Measurements from ENCODE around the gene P2RX7.
A peak's percentile ranks its signal among the peaks of the same experiment; 100 is the strongest.
"Not testable (repeated sequence)": the region's sequence is repeated elsewhere in the genome, so short reads cannot be mapped to it uniquely, and the experiment has no call there.

Gene P2RX7

DNA sequence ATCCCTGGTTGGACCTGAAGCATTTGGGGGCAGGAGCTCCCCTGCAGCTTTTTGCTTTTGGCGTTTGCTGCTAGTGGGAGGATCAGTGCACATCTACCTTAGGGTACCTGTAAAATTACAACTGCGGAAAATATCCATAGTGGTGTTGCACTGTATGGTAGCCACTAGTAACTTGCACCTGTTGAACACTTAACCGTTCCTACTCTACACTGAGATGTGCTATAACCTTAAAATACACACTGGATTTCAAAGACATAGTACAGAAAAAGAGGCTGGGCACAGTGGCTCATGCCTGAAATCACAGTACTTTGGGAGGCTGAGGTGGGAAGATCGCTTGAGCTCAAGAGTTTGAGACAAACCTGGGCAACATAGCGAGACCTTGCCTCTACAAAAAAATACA lies 80.2 kb downstream of the P2RX7 start:
- DNase-seq, result no peak

DNA sequence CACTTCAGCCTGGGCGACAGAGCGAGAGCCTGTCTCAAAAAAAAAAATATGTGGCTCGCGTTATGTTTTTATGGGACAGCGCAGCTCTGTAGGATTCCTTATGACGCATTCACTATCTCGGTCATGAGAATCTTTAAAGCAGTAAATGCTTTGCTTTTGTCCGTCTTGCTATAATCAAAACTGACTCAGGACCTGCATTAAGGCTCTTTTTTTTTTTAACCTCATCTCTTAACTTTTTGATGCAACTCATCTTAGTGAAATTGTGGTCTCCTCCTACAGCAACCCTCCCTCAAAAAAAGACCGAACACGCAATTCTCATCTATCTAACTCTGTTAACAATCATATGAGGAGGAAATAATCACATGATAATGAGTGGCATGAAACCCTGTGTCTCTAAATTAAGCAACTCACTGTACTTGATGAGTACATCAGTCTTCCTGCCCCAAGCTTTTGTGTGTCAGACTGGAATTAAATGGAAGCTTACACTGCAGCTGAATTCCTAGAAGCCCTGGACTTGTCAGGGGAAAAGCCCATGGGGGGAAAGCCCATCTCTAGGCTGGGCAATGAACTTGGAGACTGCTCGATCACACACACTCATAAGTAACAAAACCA lies 81.6 kb downstream of the P2RX7 start:
- peak; percentile 23 to 41 for DNase-seq

DNA sequence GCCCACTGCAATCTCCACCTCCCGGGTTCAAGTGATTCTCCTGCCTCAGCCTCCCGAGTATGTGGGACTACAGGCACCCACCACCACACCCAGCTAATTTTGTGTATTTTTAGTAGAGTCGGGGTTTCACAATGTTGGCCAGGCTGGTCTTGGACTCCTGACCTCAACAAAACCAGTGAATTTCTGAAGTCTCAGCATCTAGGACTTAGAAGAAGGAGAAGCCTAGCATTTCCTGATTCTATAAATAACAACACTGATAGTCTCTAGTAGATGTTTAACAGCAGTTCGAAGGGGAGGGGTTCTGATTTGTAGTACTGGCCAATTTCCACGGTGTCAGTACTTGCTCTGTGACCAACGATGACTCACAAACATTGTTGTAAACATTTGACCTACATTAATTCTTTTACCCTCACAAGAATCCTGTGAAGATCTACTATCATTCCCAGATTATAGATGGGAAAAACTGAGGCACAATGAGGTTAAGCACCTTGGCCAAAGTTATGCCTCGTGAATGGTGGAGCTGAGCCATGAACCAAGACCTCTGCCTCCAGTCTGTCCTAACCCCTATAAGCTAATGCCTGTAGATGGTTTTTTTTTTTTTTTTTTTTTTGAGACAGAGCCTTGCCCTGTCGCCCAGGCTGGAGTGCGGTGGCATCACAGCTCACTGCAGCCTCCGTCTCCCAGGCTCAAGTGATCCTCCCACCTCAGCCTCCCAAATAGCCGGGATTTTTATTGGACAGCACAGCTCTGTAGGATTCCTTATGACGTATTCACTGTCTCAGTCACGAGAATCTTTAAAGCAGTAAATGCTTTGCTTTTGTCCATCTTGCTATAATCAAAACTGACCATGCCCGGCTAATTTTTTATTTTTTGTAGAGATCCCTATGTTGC lies 82.4 kb downstream of the P2RX7 start:
- DNase-seq, result no peak

DNA sequence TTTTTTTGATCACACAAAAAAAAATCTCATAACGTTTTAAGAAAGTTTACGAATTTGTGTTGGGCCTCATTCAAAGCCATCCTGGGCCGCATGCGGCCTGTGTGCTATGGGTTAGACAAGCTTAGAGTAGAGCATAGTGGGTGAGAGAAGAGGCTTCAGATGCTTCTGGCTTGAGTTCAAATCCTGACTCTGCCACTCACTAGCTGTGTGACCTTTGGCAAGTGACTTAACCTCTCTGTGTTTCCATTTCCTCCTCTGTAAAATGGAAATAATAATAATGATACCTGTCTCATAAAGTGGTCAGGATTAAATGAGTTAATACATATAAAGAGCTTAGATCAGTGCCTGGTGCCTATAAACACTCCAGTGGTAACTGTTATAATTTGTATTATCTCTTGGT lies 83.4 kb downstream of the P2RX7 start:
- DNase-seq, result no peak

DNA sequence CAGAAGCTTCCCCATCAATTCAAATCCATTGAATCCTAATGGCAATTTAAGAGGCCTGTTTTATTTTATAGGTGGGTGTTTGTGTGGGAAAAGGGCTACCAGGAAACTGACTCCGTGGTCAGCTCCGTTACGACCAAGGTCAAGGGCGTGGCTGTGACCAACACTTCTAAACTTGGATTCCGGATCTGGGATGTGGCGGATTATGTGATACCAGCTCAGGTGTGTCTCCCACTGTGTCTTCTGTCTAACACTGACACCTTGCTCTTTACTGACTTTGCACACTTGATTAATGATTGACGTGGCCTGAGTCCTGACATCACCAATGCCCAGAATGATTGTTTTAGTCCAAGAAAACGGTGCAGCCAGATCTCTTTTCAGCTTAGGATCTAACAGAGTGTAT lies 84.4 kb downstream of the P2RX7 start:
- no peak for DNase-seq

DNA sequence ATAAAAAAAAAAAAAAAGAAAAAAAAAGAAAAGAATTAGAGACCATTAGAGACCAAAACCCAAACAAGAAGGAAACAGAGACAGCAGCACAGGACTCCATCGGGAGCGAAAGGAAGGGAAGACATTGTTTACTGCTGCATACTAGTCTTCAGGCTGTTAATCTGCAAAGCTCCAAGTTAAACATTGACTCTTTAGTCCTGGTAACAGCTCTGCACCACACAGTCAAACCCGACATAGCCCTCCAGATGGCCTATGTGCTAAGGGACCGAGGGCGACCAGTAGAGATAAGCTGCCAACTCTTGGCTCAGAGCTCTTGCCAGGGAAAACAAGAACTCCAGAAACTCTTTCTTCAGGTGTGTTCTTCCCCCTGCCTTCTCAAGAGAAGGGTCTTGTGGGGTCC lies 85.1 kb downstream of the P2RX7 start:
- no peak for DNase-seq

DNA sequence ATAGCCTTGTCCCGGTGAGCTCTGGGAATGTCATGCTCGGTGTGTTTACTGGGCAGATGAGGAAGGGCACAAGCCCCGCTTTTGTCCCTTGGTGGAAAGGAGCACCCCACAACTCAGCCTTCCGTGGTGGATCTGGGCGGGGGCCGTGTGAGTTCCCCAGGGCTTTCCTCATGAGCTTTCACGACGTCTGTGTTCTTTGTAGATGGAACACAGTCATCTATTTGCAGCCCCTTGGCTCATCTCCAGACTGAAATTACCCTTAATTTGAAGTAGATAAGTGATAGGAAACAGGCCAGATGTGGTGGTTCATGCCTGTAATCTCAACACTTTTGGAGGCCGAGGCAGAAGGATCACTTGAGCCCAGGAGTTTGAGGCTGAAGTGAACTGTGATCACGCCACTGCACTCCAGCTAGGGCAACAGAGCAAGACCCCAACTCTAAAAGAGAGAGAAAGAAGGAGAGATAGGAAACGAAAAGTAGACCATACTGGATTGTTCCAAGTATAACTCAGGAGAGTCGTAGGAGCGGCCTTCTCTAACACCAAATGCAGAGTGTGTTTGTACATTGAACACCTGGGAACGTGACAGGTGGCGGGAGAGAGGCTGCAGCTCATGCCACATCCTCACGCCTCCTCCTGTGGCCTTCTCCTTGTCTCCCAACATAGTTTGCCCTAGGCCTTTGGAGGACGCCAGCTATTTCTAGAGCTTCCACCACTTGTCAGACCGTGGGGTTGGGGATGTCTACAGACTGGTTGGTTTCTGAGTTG lies 86.1 kb downstream of the P2RX7 start:
- DNase-seq, result no peak

DNA sequence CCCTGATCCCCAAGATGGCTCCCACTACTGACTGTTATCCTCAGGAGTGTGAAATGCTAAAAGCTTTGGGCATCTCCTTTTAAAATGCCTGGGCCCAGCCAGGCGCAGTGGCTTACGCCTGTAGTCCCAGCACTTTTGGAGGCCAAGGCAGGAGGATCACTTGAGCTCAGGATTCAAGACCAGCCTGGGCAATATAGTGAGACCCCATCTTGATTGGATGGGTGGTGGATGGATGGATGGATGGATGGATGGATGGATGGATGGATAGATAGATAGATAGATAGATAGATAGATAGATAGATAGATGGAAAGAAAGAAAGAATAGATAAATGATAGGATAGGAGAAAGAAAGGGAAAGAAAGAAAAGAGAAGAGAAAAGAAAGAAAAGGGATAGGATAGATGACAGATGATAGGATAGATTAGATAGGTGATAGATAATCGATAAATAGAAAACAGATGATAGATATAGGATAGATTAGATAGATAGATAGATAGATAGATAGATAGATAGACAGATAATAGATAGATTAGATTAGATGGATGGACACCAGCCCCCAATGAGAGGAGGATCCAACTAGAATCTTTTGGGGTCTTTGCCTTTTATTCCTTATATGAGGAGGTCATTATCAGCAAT lies 86.8 kb downstream of the P2RX7 start:
- no peak for DNase-seq

DNA sequence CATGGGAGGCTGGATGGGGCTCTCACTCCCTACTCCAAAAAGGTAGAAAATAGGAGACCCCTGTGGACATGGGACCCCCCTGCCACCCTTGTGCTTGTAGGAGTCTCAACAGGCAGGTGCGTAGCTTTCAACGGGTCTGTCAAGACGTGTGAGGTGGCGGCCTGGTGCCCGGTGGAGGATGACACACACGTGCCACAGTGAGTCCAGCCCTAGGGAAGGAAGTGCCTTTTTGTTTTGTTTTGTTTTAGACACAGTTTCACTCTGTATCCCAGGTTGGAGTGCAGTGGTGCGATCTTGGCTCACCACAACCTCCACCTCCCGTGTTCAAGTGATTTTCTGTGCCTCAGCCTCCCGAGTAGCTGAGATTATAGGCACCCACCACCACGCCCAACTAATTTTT lies 90.2 kb downstream of the P2RX7 start:
- DNase-seq, result no peak

DNA sequence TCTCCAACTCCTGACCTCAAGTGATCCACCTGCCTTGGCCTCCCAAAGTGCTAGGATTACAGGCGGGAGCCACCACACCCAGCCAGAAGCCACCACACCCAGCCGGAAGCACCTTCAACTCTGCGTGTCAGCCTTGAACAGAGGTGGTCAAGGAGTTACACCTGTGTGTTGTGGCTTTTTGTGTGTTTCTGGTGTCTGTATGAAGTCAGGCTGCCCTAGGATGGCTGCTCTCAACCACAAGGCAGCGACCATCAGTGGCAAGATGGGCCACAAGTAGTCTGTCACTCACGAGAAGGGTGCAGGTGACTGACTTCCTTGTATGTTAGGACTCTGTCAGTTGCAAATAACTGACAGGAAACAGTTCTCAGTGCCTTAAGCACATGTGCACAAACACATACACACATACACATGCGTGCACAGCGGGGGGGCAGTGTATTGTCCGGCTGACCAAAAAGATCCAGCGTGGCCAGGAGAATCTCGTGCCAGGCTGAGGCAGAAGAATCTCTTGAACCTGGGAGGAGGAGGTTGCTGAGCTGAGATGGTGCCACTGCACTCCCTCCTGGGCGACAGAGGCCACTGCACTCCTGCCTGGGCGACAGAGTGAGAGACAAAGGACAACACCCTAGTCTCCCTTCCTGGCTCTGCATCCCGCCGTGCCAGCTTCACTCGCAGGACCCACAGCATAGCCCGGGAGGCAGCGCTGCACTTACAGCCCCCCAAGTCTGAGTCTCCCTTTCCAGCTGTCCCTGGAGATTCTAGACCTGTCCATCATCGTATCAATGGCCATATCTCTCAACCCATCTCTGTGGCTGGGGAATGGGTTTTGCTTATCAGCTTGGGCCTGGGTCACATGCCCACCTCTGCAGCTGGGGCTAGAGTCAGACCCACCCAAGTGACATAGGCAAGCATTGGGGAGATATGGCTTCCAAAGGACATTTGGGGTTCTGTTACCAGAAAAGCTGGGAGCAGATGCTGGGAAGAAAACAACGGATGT lies 90.9 kb downstream of the P2RX7 start:
- peak; percentile 43 to 52 for DNase-seq

DNA sequence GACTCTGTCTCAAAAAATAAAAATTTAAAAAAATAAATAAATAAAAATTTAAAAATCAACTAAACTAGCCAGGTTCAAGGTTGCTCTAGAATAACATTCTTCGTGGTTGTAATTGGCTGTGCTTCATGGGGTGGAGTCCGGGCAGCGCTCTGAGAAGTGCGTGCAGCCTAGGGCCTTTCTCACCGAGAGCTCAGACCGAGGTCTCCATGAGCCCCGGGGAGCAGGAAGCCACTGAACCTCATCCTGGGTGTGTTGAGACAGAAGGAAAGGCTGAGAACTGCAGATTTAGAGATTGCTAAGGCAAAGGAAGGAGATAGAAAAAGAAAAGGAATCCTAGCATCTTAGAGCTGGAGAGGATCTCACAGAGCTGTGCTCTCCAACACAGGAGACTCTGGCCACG lies 91.9 kb downstream of the P2RX7 start:
- DNase-seq, result peak; percentile 31 to 43

DNA sequence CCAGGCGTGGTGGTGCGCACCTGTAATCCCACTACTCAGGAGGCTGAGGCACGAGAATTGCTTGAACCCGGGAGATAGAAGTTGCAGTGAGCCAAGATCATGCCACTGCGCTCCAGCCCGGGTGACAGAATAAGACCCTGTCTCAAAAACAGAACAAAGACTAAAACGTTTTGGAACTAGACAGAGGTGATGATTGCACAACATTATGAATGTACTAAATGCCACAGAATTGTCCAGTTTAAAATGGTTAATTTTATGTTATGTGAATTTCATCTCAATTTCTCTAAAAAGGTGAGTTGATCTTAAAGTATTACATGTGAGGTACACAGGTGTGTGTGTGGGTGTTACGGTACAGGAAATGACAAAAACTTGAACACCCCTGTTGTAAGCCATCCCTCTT lies 93.7 kb downstream of the P2RX7 start:
- no peak for DNase-seq

DNA sequence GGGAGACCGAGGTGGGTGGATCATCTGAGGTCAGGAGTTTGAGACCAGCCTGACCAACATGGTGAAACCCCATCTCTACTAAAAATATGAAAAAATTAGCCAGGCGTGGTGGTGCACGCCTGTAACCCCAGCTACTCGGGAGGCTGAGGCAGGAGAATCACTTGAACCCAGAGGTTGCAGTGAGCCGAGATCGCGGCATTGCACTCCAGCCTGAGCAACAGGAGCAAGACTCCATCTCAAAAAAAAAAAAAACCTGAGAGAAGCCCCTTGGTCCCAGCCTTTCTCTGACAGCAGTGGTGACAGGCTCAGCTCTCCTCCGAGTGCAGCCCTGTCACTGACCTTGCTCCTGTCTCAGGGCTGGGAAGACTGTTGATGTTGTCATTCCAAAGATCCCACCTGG lies 94.2 kb downstream of the P2RX7 start:
- DNase-seq, result not testable (repeated sequence)

DNA sequence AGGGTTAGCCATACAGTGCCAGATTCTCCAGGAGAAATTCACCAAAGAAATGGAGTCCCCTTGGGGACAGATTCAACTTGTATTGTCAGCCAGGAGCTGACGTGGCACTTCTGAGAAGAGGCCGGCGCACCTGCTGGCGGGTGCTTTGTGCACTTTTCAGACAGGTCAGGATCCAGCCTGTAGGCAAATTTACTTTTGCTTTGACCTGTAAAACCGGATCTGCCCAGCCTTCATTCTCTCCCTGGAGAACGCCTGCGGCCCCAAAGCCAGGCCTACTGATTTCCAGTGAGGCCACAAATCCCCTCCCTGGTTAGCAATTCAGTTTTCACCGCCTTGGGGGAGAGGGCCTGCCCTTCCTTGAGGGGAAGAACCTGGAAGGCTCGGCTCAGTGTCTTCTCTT lies 94.6 kb downstream of the P2RX7 start:
- no peak for DNase-seq

DNA sequence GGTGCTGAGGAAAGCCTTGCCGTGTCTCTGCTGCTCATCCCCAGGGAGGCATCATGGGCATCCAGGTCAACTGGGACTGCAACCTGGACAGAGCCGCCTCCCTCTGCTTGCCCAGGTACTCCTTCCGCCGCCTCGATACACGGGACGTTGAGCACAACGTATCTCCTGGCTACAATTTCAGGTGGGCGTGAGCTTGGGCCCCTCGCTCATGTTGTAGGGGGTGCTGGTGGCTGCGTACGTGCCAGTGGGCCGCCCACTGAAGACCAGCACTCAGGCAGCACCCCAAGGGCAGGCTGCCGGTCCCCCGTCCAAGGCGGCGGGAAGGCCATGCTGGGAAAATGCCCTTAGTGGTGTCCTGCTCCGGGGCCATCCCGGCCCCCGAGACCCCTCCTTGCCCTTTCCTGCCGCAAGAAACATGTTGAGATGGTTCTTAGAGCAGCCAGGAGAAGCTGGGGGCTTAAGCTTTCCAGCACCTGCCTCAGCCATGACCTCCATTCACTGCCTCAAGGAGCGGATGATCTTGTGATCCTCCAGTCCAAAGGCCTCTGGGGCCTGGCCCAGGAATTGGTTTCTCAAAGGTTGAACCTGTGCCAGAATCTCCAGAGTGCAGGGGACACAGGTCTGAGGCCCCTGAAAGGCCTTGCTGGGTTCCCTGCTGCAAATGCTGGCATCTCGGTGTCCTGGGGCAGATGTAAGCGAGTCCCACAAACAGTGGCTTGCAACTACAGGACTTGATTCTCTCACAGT lies 96.4 kb downstream of the P2RX7 start:
- no peak for DNase-seq

DNA sequence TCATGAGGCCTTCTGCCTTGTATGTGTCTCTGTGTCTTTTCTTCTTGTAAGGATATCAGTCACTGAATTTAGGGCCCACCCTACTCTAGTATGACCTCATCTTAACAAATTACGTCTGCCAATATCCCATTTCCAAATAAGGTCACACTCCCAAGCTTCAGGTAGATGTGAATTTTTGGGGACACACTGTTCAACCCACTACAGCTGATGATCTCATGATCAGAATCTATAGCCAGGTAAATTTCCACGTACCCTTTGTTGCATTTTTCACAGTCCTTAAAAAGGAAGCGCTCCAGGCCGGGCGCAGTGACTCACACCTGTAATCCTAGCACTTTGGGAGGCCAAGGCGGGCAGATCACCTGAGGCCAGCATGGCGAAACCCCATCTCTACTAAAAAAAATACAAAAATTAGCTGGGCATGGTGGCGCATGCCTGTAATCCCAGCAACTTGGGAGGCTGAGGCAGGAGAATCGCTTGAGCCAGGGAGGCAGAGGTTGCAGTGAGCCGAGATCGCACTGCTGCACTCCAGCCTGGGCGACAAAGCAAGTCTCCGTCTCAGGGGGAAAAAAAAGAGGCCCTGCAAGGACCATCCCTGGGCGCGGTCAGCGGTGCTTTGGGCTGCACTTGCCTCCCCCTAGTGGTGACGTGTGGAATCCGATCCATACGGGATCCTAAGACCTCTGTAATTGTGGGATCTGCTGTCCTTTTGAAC lies 97.3 kb downstream of the P2RX7 start:
- peak; percentile 68 to 76 for DNase-seq

DNA sequence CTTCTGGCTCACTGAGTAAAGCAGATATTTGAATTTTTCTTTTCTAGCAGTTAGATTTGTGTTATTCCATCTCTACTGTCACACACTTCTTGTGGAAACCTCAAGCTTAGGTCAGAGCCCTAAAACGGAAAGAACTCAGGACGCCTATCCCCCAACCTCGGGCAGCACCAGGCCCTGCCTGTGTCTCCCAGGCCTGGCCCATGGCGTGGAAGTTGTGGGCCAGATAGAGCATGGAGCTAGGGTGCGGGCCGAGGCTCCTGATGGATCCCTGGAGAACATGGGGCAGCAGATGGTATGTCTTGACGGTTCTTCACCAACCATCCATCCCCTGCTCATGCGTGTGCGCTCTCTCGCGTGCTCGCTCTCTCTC lies 97.8 kb downstream of the P2RX7 start:
- no peak for DNase-seq

DNA sequence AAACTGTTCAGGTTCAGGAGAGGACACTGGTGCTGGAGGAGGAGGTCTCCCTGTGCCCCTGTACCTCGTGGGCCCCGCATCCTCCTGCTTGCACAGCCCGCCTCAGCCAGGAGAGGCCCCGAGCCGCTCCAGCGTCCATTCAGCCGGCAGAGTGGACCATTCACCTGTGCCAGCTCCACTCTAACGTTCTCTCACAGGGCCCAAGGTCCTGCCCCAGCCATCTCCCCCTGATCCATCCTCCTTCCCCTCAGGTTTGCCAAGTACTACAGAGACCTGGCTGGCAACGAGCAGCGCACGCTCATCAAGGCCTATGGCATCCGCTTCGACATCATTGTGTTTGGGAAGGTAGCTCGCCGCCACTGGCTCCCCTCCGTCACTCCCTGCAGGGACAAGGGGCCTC lies 99.5 kb downstream of the P2RX7 start:
- no peak for DNase-seq

DNA sequence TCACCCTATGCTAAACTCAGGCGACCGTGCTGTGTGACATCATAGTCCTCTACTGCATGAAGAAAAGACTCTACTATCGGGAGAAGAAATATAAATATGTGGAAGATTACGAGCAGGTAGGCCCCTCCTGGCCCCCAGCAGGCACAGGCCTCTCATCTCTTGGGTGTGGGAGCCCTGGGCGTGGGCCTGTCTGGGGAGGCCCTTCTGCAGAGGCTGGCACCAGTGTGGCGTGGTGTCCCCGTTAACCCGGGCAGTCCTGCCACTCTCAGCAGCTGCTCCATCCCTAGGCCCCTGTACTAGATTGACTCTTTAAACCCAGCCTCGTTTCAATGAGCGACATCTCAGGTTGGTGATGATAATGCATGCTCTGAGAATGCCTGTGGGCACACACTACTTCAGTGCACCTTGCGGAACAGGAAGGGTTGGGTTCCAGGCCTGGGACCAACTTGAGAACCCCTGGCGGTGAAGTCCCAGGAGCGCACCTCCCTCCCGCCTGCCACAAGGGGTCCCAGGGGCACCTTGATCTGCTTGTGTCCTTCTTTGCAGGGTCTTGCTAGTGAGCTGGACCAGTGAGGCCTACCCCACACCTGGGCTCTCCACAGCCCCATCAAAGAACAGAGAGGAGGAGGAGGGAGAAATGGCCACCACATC lies 100.4 kb downstream of the P2RX7 start:
- no peak for DNase-seq

DNA sequence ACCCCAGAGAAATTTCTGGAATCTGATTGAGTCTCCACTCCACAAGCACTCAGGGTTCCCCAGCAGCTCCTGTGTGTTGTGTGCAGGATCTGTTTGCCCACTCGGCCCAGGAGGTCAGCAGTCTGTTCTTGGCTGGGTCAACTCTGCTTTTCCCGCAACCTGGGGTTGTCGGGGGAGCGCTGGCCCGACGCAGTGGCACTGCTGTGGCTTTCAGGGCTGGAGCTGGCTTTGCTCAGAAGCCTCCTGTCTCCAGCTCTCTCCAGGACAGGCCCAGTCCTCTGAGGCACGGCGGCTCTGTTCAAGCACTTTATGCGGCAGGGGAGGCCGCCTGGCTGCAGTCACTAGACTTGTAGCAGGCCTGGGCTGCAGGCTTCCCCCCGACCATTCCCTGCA lies 100.9 kb downstream of the P2RX7 start:
- DNase-seq, result no peak

Measured in activated CD4-positive, alpha-beta T cell treated with anti-CD3 and anti-CD28 coated beads, Interleukin-2, amount 50 U/mL, for 48 hours (primary cell).